SK-N-SH (cell line): Measurements from ENCODE around the gene IFI27L1. TPM values are rescaled to one million over a fixed set of nuclear protein-coding genes. Genes with fewer than 3 reads are reported as not detected.

ENCODE experiments used
- CTCF ChIA-PET: fragments of 300-600, 350-600 bp; formaldehyde crosslinking; extraction: SDS; loops from one replicate; lab custom pipeline; 2021; lab: Yijun Ruan, JAX
- POLR2A ChIA-PET: fragments of 350-600 bp; sonication (Branson Sonifier 250); formaldehyde crosslinking; extraction: SDS; loops from one replicate; lab custom pipeline; 2020; ENCODE audit warnings: antibody characterized with exemption, inconsistent platforms; lab: Yijun Ruan, JAX
- DNase-seq: peaks from one replicate; pipeline ENCODE4 v3.0.0; 2012
- H2AFZ ChIP-seq: fragments of 200-600 bp; sonication (generic); 2 replicates; pipeline ENCODE4 v1.8.1; 2016; ENCODE audit warnings: antibody characterized with exemption, mild to moderate bottlenecking, low read depth
- H3F3A ChIP-seq: fragments of 200-600 bp; sonication (generic); replicated peaks from 2 replicates; pipeline ENCODE3; 2016; ENCODE audit warnings: antibody characterized with exemption, mild to moderate bottlenecking; ENCODE audit not compliant: insufficient read depth
- H3K27ac ChIP-seq, 2 experiments: fragments of 200-500 bp in 1 of 2; fragments of 200-600 bp in 1 of 2; sonication (Bioruptor generic) in 1 of 2; sonication (generic), shearing (Covaris generic) in 1 of 2; 2 replicates each; pipeline versions ENCODE4 v1.5.1 to v1.6.1; 2014 to 2016; ENCODE audit warnings: low read depth in 2 of 2, inconsistent platforms in 1 of 2, low read length in 1 of 2, mild to moderate bottlenecking in 1 of 2, mixed read lengths in 1 of 2
- H3K27me3 ChIP-seq: fragments of 200-600 bp; sonication (generic), shearing (Covaris generic); 2 replicates; pipeline ENCODE4 v1.6.1; 2016; ENCODE audit warnings: mixed run types; ENCODE audit not compliant: insufficient read depth
- H3K36me3 ChIP-seq, 2 experiments: fragments of 200-500 bp in 1 of 2; fragments of 200-600 bp in 1 of 2; sonication (Bioruptor generic) in 1 of 2; sonication (generic) in 1 of 2; replicated peaks in 1 of 2; 2 replicates each; pipeline versions ENCODE3 to v1.5.1; 2014 to 2016; ENCODE audit warnings: low read length in 1 of 2, mild to moderate bottlenecking in 1 of 2; ENCODE audit not compliant: insufficient read depth in 2 of 2, control insufficient read depth in 1 of 2
- H3K4me1 ChIP-seq, 2 experiments: fragments of 200-500 bp in 1 of 2; fragments of 200-600 bp in 1 of 2; sonication (Bioruptor generic) in 1 of 2; sonication (generic), shearing (Covaris generic) in 1 of 2; 2 replicates each; pipeline versions ENCODE4 v1.5.1 to v1.6.1; 2014 to 2016; ENCODE audit warnings: low read depth in 1 of 2, low read length in 1 of 2, mixed run types in 1 of 2; ENCODE audit not compliant: insufficient read depth in 2 of 2, control insufficient read depth in 1 of 2
- H3K4me2 ChIP-seq: fragments of 200-600 bp; sonication (generic), shearing (Covaris generic); 2 replicates; pipeline ENCODE4 v1.6.1; 2017; ENCODE audit warnings: mixed run types
- H3K4me3 ChIP-seq, 2 experiments: fragments of 200-500 bp in 1 of 2; fragments of 200-600 bp in 1 of 2; sonication (Bioruptor generic) in 1 of 2; sonication (generic), shearing (Covaris generic) in 1 of 2; 2 replicates each; pipeline versions ENCODE4 v1.5.1 to v1.8.1; 2014 to 2016; ENCODE audit warnings: low read depth in 2 of 2, inconsistent platforms in 1 of 2, low read length in 1 of 2, mild to moderate bottlenecking in 1 of 2, mixed read lengths in 1 of 2, moderate library complexity in 1 of 2
- H3K79me2 ChIP-seq: fragments of 200-600 bp; sonication (generic); 2 replicates; pipeline ENCODE4 v1.8.1; 2017; ENCODE audit warnings: mild to moderate bottlenecking; ENCODE audit not compliant: insufficient read depth
- H3K9ac ChIP-seq: fragments of 200-600 bp; sonication (generic); 2 replicates; pipeline ENCODE4 v1.6.1; 2017; ENCODE audit warnings: mixed run types
- H3K9me2 ChIP-seq: fragments of 200-600 bp; sonication (generic); 2 replicates; pipeline ENCODE4 v1.6.1; 2017; ENCODE audit warnings: mixed run types
- H3K9me3 ChIP-seq: fragments of 200-600 bp; sonication (generic); 2 replicates; pipeline ENCODE4 v1.6.1; 2017; ENCODE audit warnings: mixed run types, mild to moderate bottlenecking, moderate library complexity
- H4K20me1 ChIP-seq: fragments of 200-600 bp; sonication (generic); 2 replicates; pipeline ENCODE4 v1.6.1; 2017; ENCODE audit warnings: mild to moderate bottlenecking, mixed run types; ENCODE audit not compliant: insufficient read depth
- CHD2 ChIP-seq: fragments of 150-350 bp; IDR thresholded peaks from 2 replicates; pipeline ENCODE4 v1.6.1; 2018; ENCODE audit warnings: low read length; ENCODE audit not compliant: partially characterized antibody
- CTCF ChIP-seq: fragments of 200-600 bp; sonication (generic); IDR thresholded peaks from 2 replicates; pipeline ENCODE4 v1.6.1; 2017; ENCODE audit warnings: antibody characterized with exemption, mild to moderate bottlenecking, moderate library complexity
- ELF1 ChIP-seq: IDR thresholded peaks from 2 replicates; pipeline ENCODE4 v1.4.0; 2012
- EZH2phosphoT487 ChIP-seq: fragments of 200-600 bp; sonication (generic); IDR thresholded peaks from 2 replicates; pipeline ENCODE4 v1.6.1; 2017; ENCODE audit warnings: low read depth, mixed run types, mild to moderate bottlenecking, antibody characterized with exemption, moderate library complexity, borderline replicate concordance
- FOSL2 ChIP-seq: IDR thresholded peaks from 2 replicates; pipeline ENCODE4 v1.4.0; 2012; ENCODE audit warnings: low read depth, mild to moderate bottlenecking, moderate library complexity, borderline replicate concordance
- GABPA ChIP-seq: IDR thresholded peaks from 2 replicates; pipeline ENCODE4 v1.4.0; 2012; ENCODE audit warnings: low read depth, mild to moderate bottlenecking
- IRF3 ChIP-seq: fragments of 150-350 bp; IDR thresholded peaks from 2 replicates; pipeline ENCODE4 v1.6.1; 2016; ENCODE audit warnings: mild to moderate bottlenecking, low read depth, low read length
- MXI1 ChIP-seq: IDR thresholded peaks from 2 replicates; pipeline ENCODE4 v1.6.1; 2012; ENCODE audit warnings: mild to moderate bottlenecking, low read depth, low read length, improper control_type of control experiment
- NRF1 ChIP-seq: IDR thresholded peaks from 2 replicates; pipeline ENCODE4 v1.6.1; 2012; ENCODE audit warnings: low read depth, mild to moderate bottlenecking, low read length
- REST ChIP-seq: IDR thresholded peaks from 2 replicates; pipeline ENCODE4 v1.6.1; 2012; ENCODE audit warnings: mild to moderate bottlenecking, low read depth, low read length, moderate library complexity
- RFX5 ChIP-seq: IDR thresholded peaks from 2 replicates; pipeline ENCODE4 v1.6.1; 2012; ENCODE audit warnings: mild to moderate bottlenecking, improper control_type of control experiment, low read length
- SIN3A ChIP-seq: IDR thresholded peaks from 2 replicates; pipeline ENCODE4 v1.6.1; 2012; ENCODE audit warnings: low read depth, mild to moderate bottlenecking, low read length, moderate library complexity, borderline replicate concordance
- TAF1 ChIP-seq: IDR thresholded peaks from 2 replicates; pipeline ENCODE4 v1.6.1; 2012; ENCODE audit warnings: low read depth, mild to moderate bottlenecking, low read length, moderate library complexity, borderline replicate concordance
- USF2 ChIP-seq: fragments of 150-350 bp; IDR thresholded peaks from 2 replicates; pipeline ENCODE4 v1.6.1; 2017; ENCODE audit warnings: antibody characterized with exemption, low read length, low read depth, borderline replicate concordance
- WGBS: methylation state at CpG from one replicate; pipeline ENCODE4 v1.1.6; 2017; ENCODE audit warnings: low lambda C conversion rate; 5-methylcytosine and 5-hydroxymethylcytosine counted together
- polyA plus RNA-seq, 3 experiments: library from polyadenylated mRNA; depleted of rRNA; stranded (reverse); fragments of >200 nt; gene quantifications; 2 replicates each; pipeline ENCODE4 v1.2.3, GENCODE V29; 2012

IFI27L1 gene
- polyA plus RNA-seq, 1 of the 3 experiments (the other 2 are of a cell fraction), result 35.3 TPM

GRCh38 chr14:94103554-94104150, 22.5 kb downstream of the IFI27L1 start:
- Histone ChIP-seq H3K36me3 (peaks cover 0 to 3% of the 10 kb centered on the region in 2 experiments), H3K9me2 (no peaks in the 10 kb centered on the region), H4K20me1 (no peaks in the 10 kb centered on the region), H3K9ac (no peak overlapping the region), H3K4me2 (no peak overlapping the region), H3F3A (no peaks in the 10 kb centered on the region), H3K9me3 (no peaks in the 10 kb centered on the region), H3K4me3 (no peak overlapping the region), H2AFZ (no peak overlapping the region), H3K79me2 (no peaks in the 10 kb centered on the region), H3K27ac (no peak overlapping the region), H3K27me3 (no peaks in the 10 kb centered on the region), H3K4me1 (peaks cover 0 to 11% of the 10 kb centered on the region in 2 experiments; a peak in 2 of 4 replicates)
- no peak for DNase-seq
- POLR2A ChIA-PET, result no interaction called here
- TF ChIP-seq EZH2phosphoT487, result no peak
- TF ChIP-seq CTCF, result no peak
- no peak for TF ChIP-seq CHD2
- no peak for TF ChIP-seq RFX5
- no peak for TF ChIP-seq USF2
- TF ChIP-seq GABPA, result no peak
- WGBS, result 85% methylated on average over 6 of the region's 7 CpGs
- CTCF ChIA-PET, result no interaction called here

GRCh38 chr14:94104731-94105130, 23.6 kb downstream of the IFI27L1 start:
- Histone ChIP-seq H4K20me1 (no peaks in the 10 kb centered on the region), H3K9ac (no peak overlapping the region), H2AFZ (no peak overlapping the region), H3K36me3 (peaks cover 0 to 3% of the 10 kb centered on the region in 2 experiments), H3K9me2 (no peaks in the 10 kb centered on the region), H3K27me3 (no peaks in the 10 kb centered on the region), H3K9me3 (no peaks in the 10 kb centered on the region), H3F3A (no peaks in the 10 kb centered on the region), H3K4me1 (peaks cover 0 to 11% of the 10 kb centered on the region in 2 experiments; a peak in 2 of 4 replicates), H3K27ac (no peak overlapping the region), H3K79me2 (no peaks in the 10 kb centered on the region), H3K4me2 (no peak overlapping the region), H3K4me3 (no peak overlapping the region)
- ChIA-PET POLR2A (no interaction called here), CTCF (interaction anchor here (1.5 kb wide), 1 partner anchor 39 kb away, joined by 3 read pairs; no protein-coding TSS in a partner anchor)
- 94% methylated on average over 10 of the region's 10 CpGs for WGBS
- DNase-seq, result no peak
- TF ChIP-seq IRF3 (no peak), NRF1 (no peak), FOSL2 (no peak), USF2 (no peak), ELF1 (no peak), CTCF (no peak), MXI1 (no peak), REST (no peak), TAF1 (no peak), SIN3A (no peak)
